ENCODE results near the gene RAMP3.

The RAMP3 gene

DNA sequence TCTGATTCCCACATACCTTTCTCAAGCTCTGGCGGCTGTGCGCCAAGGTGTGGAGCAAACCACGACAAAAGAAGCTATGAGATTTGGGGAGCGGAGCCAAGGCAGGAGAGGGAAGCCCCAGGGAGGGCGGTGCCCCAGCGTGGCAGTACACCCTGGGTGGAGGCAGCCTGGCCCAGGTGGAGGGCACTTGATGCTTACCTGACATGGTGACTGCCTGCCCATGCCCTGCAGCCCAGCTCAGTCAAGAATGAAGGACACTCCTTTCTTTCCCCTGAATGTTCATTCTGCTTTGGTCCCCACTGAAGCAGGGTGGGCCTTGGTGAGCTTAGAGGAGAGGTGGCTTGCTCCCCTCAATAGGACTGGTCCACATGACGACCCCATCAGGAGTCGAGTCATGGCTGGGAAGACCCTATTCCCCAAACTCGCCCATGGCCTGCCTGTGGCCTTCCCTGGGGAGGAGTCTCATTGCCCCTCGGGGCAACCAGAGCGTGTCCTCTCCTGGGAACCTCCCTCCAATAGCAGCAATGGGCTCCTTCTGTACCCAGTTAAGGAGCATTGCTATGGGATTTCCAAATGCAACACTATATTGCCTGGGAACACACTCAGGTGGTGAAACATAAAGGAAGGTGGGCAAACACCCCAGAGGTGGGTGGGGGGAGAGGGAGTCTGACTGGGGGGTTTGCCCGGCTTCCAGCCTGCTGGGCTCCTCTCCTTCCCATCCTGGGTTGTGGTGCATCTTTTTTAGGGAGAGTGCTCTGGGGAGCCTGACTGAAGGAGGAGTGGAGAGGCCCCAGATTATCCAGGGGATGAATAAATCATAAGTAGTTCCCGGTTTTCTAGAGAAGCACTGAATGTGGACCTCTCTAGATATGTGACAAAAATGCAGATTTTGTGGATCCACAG is 22.7 kb downstream of the RAMP3 start:
- DNase-seq (ENCODE audit: low spot score): peak; percentile 25

DNA sequence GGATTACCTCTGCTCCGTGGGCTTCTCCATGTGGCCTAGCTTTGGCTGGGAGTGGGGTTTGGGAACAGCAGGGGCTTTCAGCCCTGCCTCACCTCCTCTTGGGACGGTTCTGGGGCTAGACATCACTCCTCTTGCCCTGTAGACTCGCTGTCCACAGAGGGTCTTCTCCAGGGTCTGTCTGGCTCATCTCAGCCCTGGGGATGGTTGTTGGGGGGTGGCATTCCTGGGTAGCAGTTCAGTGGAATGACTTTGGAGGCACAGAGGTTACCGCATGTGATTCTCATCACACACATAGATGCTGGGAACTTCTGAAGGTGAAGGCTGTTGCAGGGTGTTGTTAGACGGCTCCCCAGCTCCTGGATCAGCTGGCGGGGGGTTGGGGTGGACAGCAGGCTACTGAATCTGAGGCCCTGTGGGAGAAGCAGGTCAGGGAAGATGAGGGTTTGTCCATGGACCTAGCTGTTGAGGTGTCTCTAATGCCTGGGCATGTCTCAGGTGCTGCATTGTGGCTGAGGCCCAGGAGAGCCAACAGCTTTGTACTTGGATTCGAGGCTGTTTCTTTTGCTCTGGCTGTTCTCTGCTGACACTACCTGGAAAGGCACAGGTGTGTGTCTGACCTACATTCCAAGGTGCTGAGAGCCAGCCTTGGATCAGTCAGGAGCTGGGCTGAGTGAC is 23.8 kb downstream of the RAMP3 start:
- DNase-seq (ENCODE audit: low spot score): peak; percentile 23

DNA sequence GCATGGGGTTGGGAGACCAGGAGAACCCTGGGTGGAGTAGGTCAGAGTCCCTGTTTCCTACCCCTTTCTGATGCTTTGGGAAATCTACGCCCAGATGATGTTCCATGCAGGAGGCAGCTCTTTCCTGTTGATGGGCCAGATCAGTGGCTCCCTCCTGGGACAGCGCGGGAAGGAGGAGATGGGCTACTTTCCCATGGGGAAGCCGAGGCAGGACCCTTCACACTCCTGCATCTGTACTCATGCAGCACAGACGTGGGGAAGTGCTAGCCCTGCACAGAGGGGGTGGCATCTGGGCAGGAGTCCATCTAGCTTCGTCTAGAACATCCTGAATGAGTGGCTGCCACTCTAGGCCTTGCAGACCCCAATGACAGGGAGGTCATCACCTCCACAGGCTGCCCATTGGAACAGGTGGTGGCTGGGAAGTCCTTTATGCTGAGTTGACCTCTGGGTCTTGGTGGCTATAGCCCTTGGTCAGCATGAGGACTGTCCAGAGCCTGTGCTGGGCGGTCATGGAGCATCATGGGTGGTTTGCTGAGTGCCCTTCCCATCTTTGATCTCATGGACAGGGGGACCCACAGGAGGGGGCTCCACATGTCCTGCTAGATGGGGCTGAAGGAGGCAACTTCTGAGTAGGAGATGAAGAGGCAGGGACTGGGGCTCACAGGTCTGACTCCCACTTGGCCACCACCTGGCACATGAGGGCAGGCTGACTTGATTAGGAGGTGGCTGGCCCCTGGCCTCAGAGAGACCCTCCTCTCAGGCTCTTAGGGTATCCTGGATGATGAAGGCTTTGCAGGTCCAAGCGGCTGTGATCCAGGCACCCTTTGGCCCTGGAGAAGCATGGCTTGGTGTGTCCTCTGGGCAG is 24.6 kb downstream of the RAMP3 start:
- peak; percentile 29 for DNase-seq (ENCODE audit: low spot score)

DNA sequence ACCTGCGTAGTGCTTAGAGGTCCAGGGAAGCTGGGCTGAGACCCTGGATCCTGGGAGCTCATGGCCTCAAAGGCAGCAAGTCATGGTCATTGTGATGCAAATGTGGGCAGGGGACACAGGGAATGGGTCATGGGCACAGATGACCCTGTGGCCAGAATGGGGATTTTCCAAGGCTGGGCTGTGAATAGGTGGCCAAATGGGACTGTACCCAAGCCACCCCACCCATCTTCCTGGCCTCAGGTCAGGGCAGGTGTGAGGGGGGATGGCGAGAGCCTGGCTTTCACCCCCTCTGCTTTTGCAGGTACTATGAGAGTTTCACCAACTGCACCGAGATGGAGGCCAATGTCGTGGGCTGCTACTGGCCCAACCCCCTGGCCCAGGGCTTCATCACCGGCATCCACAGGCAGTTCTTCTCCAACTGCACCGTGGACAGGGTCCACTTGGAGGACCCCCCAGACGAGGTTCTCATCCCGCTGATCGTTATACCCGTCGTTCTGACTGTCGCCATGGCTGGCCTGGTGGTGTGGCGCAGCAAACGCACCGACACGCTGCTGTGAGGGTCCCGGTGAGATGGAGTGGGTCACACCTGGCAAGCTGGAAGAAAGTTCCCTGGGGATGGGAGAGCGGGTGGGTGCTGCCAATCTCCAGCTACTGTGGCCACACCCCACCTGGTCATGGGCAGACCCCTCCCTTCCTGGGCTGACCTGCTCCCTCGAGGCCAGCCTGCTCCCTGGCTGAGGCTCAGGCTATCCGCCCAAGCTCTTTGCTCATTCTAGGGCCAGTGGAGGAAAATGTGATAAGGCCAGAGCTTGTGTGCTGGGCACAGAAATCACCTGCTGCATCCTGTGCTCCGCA is 25.5 kb downstream of the RAMP3 start:
- DNase-seq (ENCODE audit: low spot score): peak; percentile 29

DNA sequence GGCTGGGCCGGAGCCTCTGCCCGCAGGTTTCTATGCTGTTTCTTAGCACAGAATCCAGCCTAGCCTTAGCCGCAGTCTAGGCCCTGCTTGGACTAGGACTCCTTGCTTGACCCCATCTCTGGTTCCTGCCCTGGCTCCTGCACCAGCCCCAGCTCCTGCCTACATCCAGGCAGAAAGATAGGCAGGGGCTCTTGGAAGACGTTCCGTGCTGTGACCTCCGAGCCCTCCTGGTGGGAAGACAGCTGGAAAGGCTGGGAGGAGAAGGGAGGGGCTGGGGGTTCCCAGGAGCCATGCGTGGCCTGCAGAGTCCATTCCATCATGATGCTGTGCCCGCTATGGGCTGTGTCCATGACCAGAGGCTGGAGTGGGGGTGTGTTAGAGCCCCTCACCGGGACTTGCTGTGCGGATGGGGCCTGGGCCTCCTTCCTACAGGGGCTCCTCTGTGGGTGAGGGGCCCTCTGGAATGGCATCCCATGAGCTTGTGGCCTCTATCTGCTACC is 26.2 kb downstream of the RAMP3 start:
- no peak for DNase-seq (ENCODE audit: low spot score)

DNA sequence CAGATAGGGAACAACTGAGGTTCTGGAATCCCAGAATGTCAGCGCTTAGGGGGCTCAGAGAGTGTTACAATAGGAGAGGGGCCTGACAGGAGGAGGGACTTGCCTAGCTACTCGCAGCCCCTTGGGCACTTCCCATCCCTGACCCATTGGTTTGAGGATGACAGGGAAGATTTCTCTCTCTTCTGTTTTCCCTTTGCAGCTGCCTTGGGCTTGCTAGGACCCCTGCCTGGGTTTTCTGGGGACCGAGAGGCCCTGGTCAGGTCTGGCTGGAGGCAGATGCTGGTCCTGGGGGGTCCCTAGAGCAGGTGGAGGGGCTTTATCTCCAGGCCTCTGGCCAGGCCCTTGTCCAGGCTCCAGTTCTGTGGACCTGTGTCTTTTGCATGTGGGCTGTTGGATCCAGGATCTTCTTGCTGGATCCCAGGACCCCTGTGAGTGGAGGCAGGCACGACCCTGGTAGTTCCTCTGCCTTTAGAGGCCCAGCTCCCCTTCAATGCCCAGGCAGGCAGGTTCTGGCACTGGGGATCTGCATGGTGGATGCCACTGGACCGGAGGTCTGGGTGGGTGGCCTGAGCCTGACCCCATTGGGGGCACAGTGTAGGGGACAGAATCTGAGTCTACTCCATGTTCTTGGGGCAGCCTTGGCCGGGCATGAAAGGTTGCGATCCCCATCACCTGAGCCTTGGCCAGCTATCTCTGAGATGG is 26.9 kb downstream of the RAMP3 start:
- peak; percentile 30 for DNase-seq (ENCODE audit: low spot score)

DNA sequence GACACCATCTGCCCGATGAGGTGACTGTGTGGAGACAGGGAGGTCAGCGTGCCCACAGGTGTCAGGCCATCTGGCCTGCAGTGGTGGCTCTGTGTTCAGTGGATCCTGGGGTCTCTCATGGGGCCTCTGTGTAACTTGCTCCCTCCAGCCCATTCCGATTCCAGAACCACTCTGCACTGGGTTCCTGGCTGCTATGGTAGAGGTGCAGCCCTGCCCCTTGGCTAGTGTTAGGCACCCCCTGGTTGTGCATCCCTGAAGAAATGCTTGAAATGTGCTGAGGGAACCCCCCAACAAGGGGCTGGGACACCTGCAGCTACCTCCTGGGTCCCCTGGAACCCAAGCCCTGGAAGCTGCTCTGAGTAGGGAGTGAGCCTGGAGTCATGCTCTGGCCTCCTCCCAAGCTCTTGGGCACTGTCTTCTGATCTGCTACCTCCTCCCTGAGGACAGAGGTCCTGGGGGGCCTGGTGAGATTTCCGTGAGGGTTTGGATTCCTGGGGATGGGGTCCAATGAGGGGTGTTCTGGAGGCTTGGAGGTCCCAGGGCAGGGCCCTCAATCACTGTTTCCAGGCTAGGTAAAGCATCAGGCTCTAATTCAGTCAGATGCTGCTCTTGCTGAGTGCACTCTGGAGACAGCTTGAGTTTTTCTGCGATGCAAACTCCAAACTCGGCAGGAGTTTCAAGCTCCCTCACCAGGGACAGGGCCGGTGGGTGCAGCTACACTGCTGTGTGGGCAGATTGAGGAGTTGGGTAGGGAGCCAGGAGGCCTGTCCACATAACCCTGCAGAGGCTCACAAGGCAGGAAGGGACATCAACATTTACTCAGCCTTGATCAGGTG is 27.7 kb downstream of the RAMP3 start:
- peak; percentile 29 for DNase-seq (ENCODE audit: low spot score)

DNA sequence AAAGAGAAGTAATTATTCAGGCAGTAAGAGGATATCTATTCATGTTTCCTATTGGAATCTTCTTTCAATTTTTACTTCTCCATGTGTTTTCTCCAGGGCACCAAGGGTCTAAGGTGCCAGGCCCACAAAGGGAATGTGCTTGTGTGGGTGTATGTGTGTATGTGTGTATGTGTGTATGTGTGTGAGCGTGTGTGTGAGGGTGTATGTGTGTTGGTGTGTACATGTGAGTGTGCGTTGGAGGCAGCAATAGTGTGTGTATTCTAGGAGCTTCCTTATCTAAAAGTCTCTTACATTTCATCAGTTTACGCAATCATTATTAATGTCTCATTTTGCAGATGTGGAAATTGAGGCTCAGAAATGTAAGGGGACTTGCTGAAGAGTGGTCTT is 28.3 kb downstream of the RAMP3 start:
- peak; percentile 15 for DNase-seq (ENCODE audit: low spot score)

DNA sequence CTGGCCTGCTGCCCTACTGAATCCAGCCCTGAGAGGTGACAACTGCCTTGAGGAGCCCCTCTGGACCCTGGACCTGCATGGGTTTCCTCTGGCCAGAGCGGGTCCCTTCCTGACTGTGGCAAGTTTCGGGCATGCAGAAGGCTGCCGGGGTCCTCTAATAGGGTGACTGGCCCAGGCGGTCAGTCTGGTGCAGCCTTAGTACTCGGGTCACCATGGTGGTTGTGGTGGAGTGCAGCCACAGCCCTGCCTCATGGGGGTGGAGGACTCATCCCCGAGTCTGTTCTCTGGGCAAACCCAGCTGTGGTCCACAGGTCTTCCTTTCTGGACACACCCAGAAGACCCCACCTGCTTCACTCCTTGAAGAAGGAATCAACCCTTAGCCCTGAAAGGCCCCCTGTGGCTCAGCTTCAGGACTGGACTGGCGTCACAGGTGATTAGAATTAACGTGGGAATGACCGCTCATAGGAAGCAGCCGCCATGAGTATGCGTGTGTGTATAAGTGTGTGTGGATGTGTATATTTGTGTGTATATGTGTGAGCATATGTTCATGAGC is 28.7 kb downstream of the RAMP3 start:
- peak; percentile 27 for DNase-seq (ENCODE audit: low spot score)

DNA sequence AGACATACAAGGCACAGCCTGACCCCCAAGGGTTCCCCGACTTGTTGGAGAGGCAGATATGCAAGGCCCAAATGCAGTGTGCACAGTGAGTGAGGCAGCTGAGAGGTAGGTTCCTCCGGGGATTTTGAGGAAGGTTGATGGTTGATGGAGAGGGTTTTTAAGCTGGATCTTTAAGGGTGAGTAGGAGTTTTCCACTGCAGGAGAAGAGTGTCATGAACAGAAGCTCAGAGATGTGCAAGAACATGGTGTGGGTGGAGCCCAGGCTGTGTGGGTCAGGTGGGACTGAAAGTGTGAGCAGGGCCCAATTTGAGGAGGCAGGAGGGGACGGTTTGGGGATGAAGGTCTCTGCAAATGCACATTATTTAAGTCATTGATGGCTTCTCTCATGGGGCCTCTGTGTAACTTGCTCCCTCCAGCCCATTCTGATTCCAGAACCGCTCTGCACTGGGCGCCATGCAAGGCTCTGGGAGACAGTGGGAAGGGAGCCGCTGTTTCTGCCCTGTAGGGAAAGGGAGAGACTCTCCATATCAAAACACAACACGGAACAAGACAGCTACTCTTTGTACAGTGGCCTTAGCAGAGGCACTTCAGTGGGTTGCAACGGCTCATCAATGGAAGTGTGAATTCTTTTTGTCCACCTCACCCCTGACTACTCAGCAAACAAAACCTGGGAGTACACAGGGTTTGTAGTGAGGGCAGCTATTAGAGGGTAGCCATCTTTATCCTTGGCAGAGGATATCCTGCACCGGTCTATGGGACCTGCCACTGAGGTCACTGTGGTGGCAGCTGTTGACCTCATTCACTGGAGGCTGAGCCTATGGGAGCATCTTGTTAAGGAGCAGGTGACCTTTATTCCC is 29.7 kb downstream of the RAMP3 start:
- DNase-seq (ENCODE audit: low spot score): peak; percentile 12

DNA sequence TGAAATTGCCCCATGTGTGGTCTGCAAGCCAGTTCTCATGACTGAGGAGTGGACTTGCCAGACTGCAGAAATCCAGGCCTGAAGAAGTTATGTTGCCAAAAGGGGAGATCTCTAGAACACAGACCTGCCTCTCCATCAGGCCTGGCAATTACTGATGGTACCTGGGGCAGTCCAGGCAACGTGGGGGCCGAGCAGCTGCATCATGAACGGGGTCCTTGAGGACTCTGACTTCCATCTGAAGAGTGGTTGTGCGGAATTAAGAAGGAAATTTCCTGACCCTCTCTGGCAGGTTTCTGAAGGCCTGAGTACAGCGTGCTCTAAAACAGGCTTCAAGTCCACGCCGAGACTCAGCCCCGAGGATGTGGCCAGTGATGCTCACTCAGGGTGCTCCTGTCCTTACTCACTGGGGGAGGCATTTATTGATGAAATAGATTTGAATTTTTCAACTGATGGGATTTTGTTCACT is 30.4 kb downstream of the RAMP3 start:
- DNase-seq (ENCODE audit: low spot score): peak; percentile 23

DNA sequence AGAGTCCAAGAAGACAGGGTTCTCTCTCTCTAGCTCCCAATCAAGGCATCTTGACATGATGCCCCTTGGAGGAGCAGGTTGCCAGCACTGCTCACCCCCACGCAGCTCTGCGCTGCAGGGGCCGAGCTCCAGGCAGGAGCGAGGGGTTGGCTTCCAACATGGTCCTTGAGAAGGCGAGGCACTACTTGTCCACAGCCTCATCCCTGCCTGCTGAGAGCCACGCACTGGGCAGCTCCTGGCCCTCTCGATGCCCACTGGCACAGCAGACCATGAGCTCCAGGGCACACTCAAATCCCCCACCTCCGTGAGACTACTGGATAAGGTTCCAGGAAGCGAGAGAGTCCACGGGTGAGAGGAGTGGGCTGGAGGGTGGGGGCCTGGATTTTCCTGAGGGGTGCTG is 31.1 kb downstream of the RAMP3 start:
- DNase-seq (ENCODE audit: low spot score): peak; percentile 28

DNA sequence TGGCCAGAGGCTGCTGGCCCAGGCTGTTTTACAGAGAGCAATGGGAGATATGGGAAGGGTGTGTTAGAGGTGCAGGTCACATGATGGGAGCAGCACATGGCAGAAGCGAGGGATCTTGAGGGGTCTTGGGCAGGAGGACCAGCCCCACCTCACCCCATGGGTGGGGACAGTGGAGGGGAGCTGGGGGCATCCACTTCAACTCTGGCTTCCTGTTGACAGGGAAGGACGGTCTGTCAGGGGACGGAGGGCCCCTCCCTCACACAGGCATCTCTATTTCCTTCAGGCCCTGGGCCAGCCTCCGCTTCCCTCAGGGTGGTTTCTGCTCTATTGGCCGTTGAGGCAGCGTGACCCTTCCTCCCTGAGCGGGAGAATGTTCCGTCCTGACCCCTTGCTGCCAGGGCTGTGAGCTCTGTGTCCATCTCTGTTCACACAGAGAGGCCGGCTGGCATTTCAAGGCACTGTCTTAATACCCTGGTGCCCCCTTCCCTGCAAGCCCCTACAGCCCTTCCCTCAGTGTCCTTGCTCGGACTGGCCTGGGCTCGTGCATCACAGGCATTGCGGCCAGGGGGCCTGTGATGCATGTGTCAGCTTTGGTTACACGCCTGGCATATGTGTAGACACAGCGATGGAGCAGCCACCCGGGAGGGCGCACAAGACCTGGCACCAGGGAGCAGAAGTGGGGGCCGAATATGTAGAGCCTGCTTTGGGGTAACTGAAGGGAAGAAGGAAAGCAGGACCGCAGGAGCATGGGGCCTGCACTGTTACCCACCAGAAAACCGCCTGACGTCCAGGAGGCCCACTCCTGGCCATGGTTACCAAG is 31.8 kb downstream of the RAMP3 start:
- peak; percentile 32 for DNase-seq (ENCODE audit: low spot score)

DNA sequence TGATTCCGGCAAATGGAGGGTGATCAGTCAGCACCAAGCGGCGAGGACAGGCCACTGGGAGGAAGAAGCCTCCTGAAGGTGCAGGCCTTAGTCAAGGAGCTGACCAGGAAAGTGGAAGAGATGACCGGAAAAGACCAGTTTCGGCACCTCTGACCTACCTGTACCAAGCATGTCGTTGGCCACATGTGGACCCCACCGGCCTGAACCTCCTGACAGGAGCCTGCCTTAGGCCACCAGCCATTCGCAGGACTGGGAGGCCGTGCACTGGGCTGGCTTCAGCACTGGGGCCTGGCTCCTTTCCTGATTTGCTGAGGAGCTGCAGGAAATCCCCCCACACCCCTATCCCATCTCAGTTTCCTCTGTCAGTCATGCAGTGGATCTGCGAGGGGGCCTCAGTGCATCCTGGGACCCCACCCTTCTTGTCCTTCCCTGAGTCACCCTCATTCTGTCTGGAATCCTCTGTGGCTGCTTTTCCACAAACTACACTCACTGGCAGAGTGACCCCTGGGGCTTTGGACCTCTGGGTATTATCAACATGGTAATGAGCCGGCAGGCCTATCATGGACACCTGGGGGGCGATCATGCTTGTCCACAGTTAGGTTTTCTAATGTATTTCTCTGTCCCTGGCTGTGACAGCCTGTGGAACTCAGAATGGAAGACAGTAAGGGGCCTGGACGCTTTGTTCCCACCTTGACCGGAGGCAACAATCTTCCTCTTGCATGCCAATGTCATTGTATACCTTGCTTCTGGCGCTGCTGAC is 33.0 kb downstream of the RAMP3 start:
- DNase-seq (ENCODE audit: low spot score): no peak

DNA sequence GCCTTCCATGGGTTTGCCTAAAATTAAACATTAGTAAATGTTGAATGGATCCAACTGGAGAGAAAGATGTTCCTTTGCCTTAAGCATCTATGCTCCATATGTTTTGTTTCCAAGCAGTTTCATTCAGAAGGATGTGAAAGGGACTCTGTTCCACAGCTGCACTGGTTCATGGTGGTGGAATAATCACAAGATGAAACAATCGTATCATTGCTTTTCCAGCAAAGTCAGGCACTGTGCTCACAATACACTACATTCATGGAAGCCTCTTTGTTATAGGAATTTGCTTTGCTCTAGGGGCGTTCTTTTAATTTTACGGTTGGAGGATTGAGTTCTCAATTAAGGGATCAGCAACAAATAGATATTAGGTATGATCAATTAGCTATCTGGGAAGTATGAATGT is 33.8 kb downstream of the RAMP3 start:
- no peak for DNase-seq (ENCODE audit: low spot score)

DNA sequence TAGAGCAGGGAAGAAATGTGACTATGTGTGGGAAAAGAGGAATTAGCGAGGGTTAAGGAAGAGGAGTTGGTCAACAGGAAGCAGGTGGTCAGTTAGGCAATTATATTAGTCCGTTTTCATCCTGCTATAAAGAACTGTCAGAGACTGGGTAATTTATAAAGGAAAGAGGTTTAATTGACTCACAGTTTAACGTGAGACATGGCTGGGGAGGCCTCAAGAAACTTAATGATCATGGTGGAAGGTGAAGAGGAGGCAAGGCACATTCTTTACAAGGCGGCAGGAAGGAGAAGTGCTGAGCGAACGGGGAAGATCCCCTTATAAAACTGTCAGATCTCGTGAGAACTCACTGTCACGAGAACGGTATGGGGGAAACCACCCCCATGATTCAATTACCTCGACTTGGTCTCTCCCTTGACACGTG is 35.0 kb downstream of the RAMP3 start:
- no peak for DNase-seq (ENCODE audit: low spot score)

DNA sequence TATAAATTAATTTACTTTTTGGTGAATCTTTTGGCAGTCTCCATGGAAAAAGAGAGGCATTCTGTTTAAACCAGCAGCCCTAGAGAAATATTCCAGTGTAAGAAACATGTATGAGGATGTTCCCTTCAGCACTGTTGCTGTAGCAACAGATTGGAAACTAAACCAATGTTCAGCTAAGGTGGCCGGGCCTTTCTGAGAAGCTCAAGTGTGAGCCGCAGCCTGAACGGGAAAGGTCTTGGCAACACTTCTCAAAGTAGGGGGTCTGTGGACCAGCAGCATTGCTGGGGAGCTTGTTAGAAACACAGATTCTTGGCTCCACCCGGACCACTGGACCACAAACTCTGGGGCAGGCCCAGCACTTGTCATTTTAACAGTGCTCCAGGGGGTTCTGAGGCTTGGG is 36.2 kb downstream of the RAMP3 start:
- no peak for DNase-seq (ENCODE audit: low spot score)
